ENCODE data around the gene ABHD4. TPM values are rescaled to one million over a fixed set of nuclear protein-coding genes. Genes with fewer than 3 reads are reported as not detected.

The ABHD4 gene
- total and polyA plus RNA-seq, 10 of the 15 experiments (the other 5 are each of a cell fraction or from before 2014, with no cell fraction given): 5.4 to 28.7 (median 10.8) TPM

- no CpG with 5 or more reads among the region's 4 CpGs for WGBS (ENCODE audit: insufficient coverage, insufficient replicate concordance, low lambda C conversion rate, missing lambda C conversion rate)
- CTCF ChIA-PET: interaction anchor here (0.6 to 5.6 kb wide), 7 partner anchors 8 to 192 kb away, joined by 3 to 135 read pairs (median 12); no protein-coding TSS in a partner anchor
- SMC1A ChIA-PET (ENCODE audit: uncharacterized antibody, unreplicated experiment): interaction anchor here (1.0 to 4.7 kb wide), 11 partner anchors 24 to 235 kb away, joined by 3 to 79 read pairs (median 4); partner anchors contain the start of gene OXA1L
- no TSS peak for BruUV-seq (replicated peaks)
- ATAC-seq (no peak), DNase-seq (ENCODE audit: low read depth, low spot score) (no peak), FAIRE-seq (no peak)
- H4K20me1 ChIP-seq (ENCODE audit: control insufficient read depth, insufficient read depth): no peaks in the 10 kb centered on the region
- H3K27me3 ChIP-seq (replicated peaks in 1 of 2; ENCODE audit: control insufficient read depth in 2 of 2, insufficient read depth in 2 of 2, low read length in 1 of 2): no peaks in the 10 kb centered on the region
- H3K4me2 ChIP-seq (ENCODE audit: control insufficient read depth, insufficient read depth): no peak overlapping the region
- RAD21 ChIA-PET (ENCODE audit: unreplicated experiment): interaction anchor here (1.1 to 5.1 kb wide), 5 partner anchors 8 to 97 kb away, joined by 3 to 33 read pairs (median 3); no protein-coding TSS in a partner anchor
- TF ChIP-seq, protein P1, sequence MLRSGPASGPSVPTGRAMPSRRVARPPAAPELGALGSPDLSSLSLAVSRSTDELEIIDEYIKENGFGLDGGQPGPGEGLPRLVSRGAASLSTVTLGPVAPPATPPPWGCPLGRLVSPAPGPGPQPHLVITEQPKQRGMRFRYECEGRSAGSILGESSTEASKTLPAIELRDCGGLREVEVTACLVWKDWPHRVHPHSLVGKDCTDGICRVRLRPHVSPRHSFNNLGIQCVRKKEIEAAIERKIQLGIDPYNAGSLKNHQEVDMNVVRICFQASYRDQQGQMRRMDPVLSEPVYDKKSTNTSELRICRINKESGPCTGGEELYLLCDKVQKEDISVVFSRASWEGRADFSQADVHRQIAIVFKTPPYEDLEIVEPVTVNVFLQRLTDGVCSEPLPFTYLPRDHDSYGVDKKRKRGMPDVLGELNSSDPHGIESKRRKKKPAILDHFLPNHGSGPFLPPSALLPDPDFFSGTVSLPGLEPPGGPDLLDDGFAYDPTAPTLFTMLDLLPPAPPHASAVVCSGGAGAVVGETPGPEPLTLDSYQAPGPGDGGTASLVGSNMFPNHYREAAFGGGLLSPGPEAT (IDR thresholded peaks at IDR 0.05; ENCODE audit: low read depth): no peak
- TF ChIP-seq, protein P2, sequence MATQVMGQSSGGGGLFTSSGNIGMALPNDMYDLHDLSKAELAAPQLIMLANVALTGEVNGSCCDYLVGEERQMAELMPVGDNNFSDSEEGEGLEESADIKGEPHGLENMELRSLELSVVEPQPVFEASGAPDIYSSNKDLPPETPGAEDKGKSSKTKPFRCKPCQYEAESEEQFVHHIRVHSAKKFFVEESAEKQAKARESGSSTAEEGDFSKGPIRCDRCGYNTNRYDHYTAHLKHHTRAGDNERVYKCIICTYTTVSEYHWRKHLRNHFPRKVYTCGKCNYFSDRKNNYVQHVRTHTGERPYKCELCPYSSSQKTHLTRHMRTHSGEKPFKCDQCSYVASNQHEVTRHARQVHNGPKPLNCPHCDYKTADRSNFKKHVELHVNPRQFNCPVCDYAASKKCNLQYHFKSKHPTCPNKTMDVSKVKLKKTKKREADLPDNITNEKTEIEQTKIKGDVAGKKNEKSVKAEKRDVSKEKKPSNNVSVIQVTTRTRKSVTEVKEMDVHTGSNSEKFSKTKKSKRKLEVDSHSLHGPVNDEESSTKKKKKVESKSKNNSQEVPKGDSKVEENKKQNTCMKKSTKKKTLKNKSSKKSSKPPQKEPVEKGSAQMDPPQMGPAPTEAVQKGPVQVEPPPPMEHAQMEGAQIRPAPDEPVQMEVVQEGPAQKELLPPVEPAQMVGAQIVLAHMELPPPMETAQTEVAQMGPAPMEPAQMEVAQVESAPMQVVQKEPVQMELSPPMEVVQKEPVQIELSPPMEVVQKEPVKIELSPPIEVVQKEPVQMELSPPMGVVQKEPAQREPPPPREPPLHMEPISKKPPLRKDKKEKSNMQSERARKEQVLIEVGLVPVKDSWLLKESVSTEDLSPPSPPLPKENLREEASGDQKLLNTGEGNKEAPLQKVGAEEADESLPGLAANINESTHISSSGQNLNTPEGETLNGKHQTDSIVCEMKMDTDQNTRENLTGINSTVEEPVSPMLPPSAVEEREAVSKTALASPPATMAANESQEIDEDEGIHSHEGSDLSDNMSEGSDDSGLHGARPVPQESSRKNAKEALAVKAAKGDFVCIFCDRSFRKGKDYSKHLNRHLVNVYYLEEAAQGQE (IDR thresholded peaks at IDR 0.05; ENCODE audit: low read depth, low read length): no peak
- TF ChIP-seq MXI1 (IDR thresholded peaks at IDR 0.05; ENCODE audit: low read depth, low read length) (no peak), SUPT20H (IDR thresholded peaks at IDR 0.05; ENCODE audit: borderline replicate concordance, control insufficient read depth, low read depth, low read length) (no peak), HDAC6 (IDR thresholded peaks at IDR 0.05; ENCODE audit: unreplicated experiment) (no peak), ZNF622 (IDR thresholded peaks at IDR 0.05) (no peak), E2F4 (IDR thresholded peaks at IDR 0.05; ENCODE audit: low read depth, low read length) (no peak), CBX3 (IDR thresholded peaks at IDR 0.05; ENCODE audit: borderline replicate concordance, low read depth) (no peak), KAT2A (conservative IDR thresholded peaks at IDR 0.05; ENCODE audit: control insufficient read depth, low read depth, low read length) (no peak), PAX5 (IDR thresholded peaks at IDR 0.05; ENCODE audit: borderline replicate concordance, low read depth, low read length) (no peak)
- TF ChIP-seq, protein P3, sequence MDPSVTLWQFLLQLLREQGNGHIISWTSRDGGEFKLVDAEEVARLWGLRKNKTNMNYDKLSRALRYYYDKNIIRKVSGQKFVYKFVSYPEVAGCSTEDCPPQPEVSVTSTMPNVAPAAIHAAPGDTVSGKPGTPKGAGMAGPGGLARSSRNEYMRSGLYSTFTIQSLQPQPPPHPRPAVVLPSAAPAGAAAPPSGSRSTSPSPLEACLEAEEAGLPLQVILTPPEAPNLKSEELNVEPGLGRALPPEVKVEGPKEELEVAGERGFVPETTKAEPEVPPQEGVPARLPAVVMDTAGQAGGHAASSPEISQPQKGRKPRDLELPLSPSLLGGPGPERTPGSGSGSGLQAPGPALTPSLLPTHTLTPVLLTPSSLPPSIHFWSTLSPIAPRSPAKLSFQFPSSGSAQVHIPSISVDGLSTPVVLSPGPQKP (IDR thresholded peaks at IDR 0.05; ENCODE audit: low read depth, low read length): no peak
- TF ChIP-seq, protein P4, sequence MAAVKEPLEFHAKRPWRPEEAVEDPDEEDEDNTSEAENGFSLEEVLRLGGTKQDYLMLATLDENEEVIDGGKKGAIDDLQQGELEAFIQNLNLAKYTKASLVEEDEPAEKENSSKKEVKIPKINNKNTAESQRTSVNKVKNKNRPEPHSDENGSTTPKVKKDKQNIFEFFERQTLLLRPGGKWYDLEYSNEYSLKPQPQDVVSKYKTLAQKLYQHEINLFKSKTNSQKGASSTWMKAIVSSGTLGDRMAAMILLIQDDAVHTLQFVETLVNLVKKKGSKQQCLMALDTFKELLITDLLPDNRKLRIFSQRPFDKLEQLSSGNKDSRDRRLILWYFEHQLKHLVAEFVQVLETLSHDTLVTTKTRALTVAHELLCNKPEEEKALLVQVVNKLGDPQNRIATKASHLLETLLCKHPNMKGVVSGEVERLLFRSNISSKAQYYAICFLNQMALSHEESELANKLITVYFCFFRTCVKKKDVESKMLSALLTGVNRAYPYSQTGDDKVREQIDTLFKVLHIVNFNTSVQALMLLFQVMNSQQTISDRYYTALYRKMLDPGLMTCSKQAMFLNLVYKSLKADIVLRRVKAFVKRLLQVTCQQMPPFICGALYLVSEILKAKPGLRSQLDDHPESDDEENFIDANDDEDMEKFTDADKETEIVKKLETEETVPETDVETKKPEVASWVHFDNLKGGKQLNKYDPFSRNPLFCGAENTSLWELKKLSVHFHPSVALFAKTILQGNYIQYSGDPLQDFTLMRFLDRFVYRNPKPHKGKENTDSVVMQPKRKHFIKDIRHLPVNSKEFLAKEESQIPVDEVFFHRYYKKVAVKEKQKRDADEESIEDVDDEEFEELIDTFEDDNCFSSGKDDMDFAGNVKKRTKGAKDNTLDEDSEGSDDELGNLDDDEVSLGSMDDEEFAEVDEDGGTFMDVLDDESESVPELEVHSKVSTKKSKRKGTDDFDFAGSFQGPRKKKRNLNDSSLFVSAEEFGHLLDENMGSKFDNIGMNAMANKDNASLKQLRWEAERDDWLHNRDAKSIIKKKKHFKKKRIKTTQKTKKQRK (IDR thresholded peaks at IDR 0.05; ENCODE audit: low read depth, low read length): no peak
- intact Hi-C loops (cut with micrococcal nuclease; ENCODE audit: unreplicated experiment) (no loop called here), in situ Hi-C loops (cut with MboI) (loop anchor here (5.0 kb wide), 1 partner anchor 197 kb away; no protein-coding TSS in a partner anchor)
- no peaks in the 10 kb centered on the region for H3K9me3 ChIP-seq (replicated peaks; ENCODE audit: control insufficient read depth, insufficient read depth, low read length)
- no peaks in the 10 kb centered on the region for H3K79me2 ChIP-seq (ENCODE audit: control insufficient read depth, insufficient read depth, low read length)
- H3K27ac ChIP-seq (ENCODE audit: control insufficient read depth, insufficient read depth): no peak overlapping the region
- H3K36me3 ChIP-seq (ENCODE audit: control insufficient read depth in 2 of 2, insufficient read depth in 2 of 2, low read length in 1 of 2): no peaks in the 10 kb centered on the region
- no peaks in the 10 kb centered on the region for H3K4me1 ChIP-seq (ENCODE audit: control insufficient read depth, insufficient read depth, low read length)
- POLR2A ChIA-PET: no interaction called here
- no peak overlapping the region for H3K4me3 ChIP-seq
- H3K9ac ChIP-seq (ENCODE audit: control insufficient read depth, insufficient read depth, low read length): no peak overlapping the region
- H2AFZ ChIP-seq (ENCODE audit: control insufficient read depth, low read depth, low read length): no peak overlapping the region
Observed at GRCh38 chr14:22660654-22661053, 62.6 kb downstream of the ABHD4 start.
